Neural progenitor cell (in vitro differentiated cells): ENCODE measurements around the gene IQCH. TPM values are rescaled to one million over a fixed set of nuclear protein-coding genes. Genes with fewer than 3 reads are reported as not detected.

Experiments
- DNase-seq: peaks from one replicate; pipeline ENCODE4 v3.0.0-alpha.2; 2016; ENCODE audit warnings: low spot score
- H2AFZ ChIP-seq: fragments of 200-600 bp; sonication (generic); replicated peaks from 2 replicates; pipeline ENCODE4 v1.6.1; 2016; ENCODE audit warnings: antibody characterized with exemption
- H3F3A ChIP-seq: fragments of 200-600 bp; sonication (generic); 2 replicates; pipeline ENCODE4 v1.6.1; 2016; ENCODE audit warnings: antibody characterized with exemption, low read depth
- H3K27ac ChIP-seq: fragments of 200-600 bp; sonication (generic); 2 replicates; pipeline ENCODE4 v1.5.1; 2016; ENCODE audit warnings: mild to moderate bottlenecking
- H3K27me3 ChIP-seq: fragments of 200-600 bp; sonication (generic); 2 replicates; pipeline ENCODE4 v1.6.1; 2016; ENCODE audit warnings: mild to moderate bottlenecking, moderate library complexity
- H3K36me3 ChIP-seq: fragments of 200-600 bp; sonication (generic); 2 replicates; pipeline ENCODE4 v1.5.1; 2016
- H3K4me1 ChIP-seq: fragments of 200-600 bp; sonication (generic); 2 replicates; pipeline ENCODE4 v1.6.1; 2016; ENCODE audit warnings: mixed run types
- H3K4me2 ChIP-seq: fragments of 200-600 bp; sonication (generic); 2 replicates; pipeline ENCODE4 v1.6.1; 2016
- H3K4me3 ChIP-seq: fragments of 200-600 bp; sonication (generic); 2 replicates; pipeline ENCODE4 v1.5.1; 2016
- H3K79me2 ChIP-seq: fragments of 200-600 bp; sonication (generic); 2 replicates; pipeline ENCODE4 v1.6.1; 2016; ENCODE audit warnings: low read depth
- H3K9ac ChIP-seq: fragments of 200-600 bp; sonication (generic); 2 replicates; pipeline ENCODE4 v1.6.1; 2016
- H3K9me3 ChIP-seq: fragments of 200-600 bp; sonication (generic); 2 replicates; pipeline ENCODE4 v1.5.1; 2016; ENCODE audit warnings: low read depth
- H4K20me1 ChIP-seq: fragments of 200-600 bp; sonication (generic); 2 replicates; pipeline ENCODE4 v1.6.1; 2016; ENCODE audit warnings: low read depth
- H3K27ac Mint-ChIP-seq: 3 replicates; pipeline ENCODE4 v1.8.0; 2021; ENCODE audit warnings: mixed read lengths
- H3K27me3 Mint-ChIP-seq: 2 replicates; pipeline ENCODE4 v1.8.0; 2022; ENCODE audit warnings: low read depth, mild to moderate bottlenecking, inconsistent platforms, moderate library complexity, mixed read lengths; ENCODE audit not compliant: insufficient read depth
- H3K36me3 Mint-ChIP-seq: 3 replicates; pipeline ENCODE4 v1.8.0; 2021; ENCODE audit warnings: mixed read lengths
- H3K4me1 Mint-ChIP-seq: 3 replicates; pipeline ENCODE4 v1.8.0; 2021; ENCODE audit warnings: mixed read lengths
- H3K4me3 Mint-ChIP-seq: 3 replicates; pipeline ENCODE4 v1.8.0; 2021; ENCODE audit warnings: mild to moderate bottlenecking, moderate library complexity, mixed read lengths
- H3K9me3 Mint-ChIP-seq: 3 replicates; pipeline ENCODE4 v1.8.0; 2020; ENCODE audit warnings: mixed read lengths
- CTCF ChIP-seq: fragments of 200-600 bp; sonication (generic); IDR thresholded peaks from 2 replicates; pipeline ENCODE4 v1.5.1; 2017; ENCODE audit warnings: antibody characterized with exemption, mild to moderate bottlenecking
- EZH2 ChIP-seq: fragments of 200-600 bp; sonication (generic); IDR thresholded peaks from 2 replicates; pipeline ENCODE4 v1.6.1; 2017; ENCODE audit warnings: antibody characterized with exemption, mild to moderate bottlenecking, moderate library complexity
- EZH2phosphoT487 ChIP-seq: fragments of 200-600 bp; sonication (generic); IDR thresholded peaks from 2 replicates; pipeline ENCODE4 v1.6.1; 2017; ENCODE audit warnings: antibody characterized with exemption
- total RNA-seq: library from RNA; depleted of rRNA; stranded (reverse); fragments of >200 nt; gene quantifications from 2 replicates; pipeline ENCODE4 v1.2.3, GENCODE V29; 2015; ENCODE audit warnings: low replicate concordance

The IQCH gene
- total RNA-seq, 1 donor from 2014 or later: 21.0 TPM

GRCh38 chr15:67531379-67531914, 276.9 kb downstream of the IQCH start:
- H3K9ac ChIP-seq: no peak overlapping the region
- Mint-ChIP-seq H3K9me3 (no peaks in the 10 kb centered on the region), H3K27me3 (no peaks in the 10 kb centered on the region), H3K27ac (no peak overlapping the region), H3K36me3 (peaks cover 2% of the 10 kb centered on the region), H3K4me1 (peaks cover 9% of the 10 kb centered on the region), H3K4me3 (no peak overlapping the region)
- peaks cover 16% of the 10 kb centered on the region for H3F3A ChIP-seq
- H3K9me3 ChIP-seq: no peaks in the 10 kb centered on the region
- H3K27me3 ChIP-seq: no peaks in the 10 kb centered on the region
- no peak for TF ChIP-seq EZH2phosphoT487
- no peak for TF ChIP-seq EZH2
- no peak for TF ChIP-seq CTCF
- H3K36me3 ChIP-seq: no peaks in the 10 kb centered on the region
- no peaks in the 10 kb centered on the region for H4K20me1 ChIP-seq
- peaks cover 17% of the 10 kb centered on the region for H3K4me1 ChIP-seq
- DNase-seq: no peak
- H3K79me2 ChIP-seq: no peaks in the 10 kb centered on the region
- no peak overlapping the region for H2AFZ ChIP-seq
- no peak overlapping the region for H3K27ac ChIP-seq
- H3K4me3 ChIP-seq: no peak overlapping the region
- no peak overlapping the region for H3K4me2 ChIP-seq

- H3K4me1 Mint-ChIP-seq: peaks cover 9% of the 10 kb centered on the region
- TF ChIP-seq EZH2phosphoT487 (no peak), EZH2 (no peak), CTCF (no peak)
- no peaks in the 10 kb centered on the region for H3K36me3 ChIP-seq
- H3K4me3 ChIP-seq: no peak overlapping the region
- no peak overlapping the region for H2AFZ ChIP-seq
- H3K9ac ChIP-seq: no peak overlapping the region
- peak overlapping the region; percentile 49 for H3K4me2 ChIP-seq
- H3K4me3 Mint-ChIP-seq: no peak overlapping the region
- H3K79me2 ChIP-seq: no peaks in the 10 kb centered on the region
- peaks cover 16% of the 10 kb centered on the region for H3F3A ChIP-seq
- no peaks in the 10 kb centered on the region for H4K20me1 ChIP-seq
- H3K4me1 ChIP-seq: peaks cover 17% of the 10 kb centered on the region
- no peak overlapping the region for H3K27ac Mint-ChIP-seq
- no peak overlapping the region for H3K27ac ChIP-seq
- peaks cover 3% of the 10 kb centered on the region for H3K27me3 Mint-ChIP-seq
- H3K36me3 Mint-ChIP-seq: no peaks in the 10 kb centered on the region
- H3K9me3 ChIP-seq: no peaks in the 10 kb centered on the region
- H3K9me3 Mint-ChIP-seq: no peaks in the 10 kb centered on the region
- no peaks in the 10 kb centered on the region for H3K27me3 ChIP-seq
- DNase-seq: no peak
Observed at GRCh38 chr15:67533873-67534272, 279.3 kb downstream of the IQCH start.

GRCh38 chr15:67534360-67534759, 279.8 kb downstream of the IQCH start:
- no peaks in the 10 kb centered on the region for H3K36me3 ChIP-seq
- DNase-seq: no peak
- peaks cover 16% of the 10 kb centered on the region for H3F3A ChIP-seq
- no peaks in the 10 kb centered on the region for H3K79me2 ChIP-seq
- TF ChIP-seq EZH2 (no peak), CTCF (no peak), EZH2phosphoT487 (no peak)
- H3K27me3 ChIP-seq: no peaks in the 10 kb centered on the region
- Mint-ChIP-seq H3K4me3 (no peak overlapping the region), H3K9me3 (no peaks in the 10 kb centered on the region), H3K36me3 (no peaks in the 10 kb centered on the region), H3K27ac (no peak overlapping the region), H3K27me3 (peaks cover 3% of the 10 kb centered on the region), H3K4me1 (peaks cover 9% of the 10 kb centered on the region)
- H3K4me2 ChIP-seq: peak overlapping the region; percentile 49
- no peak overlapping the region for H3K9ac ChIP-seq
- no peak overlapping the region for H3K27ac ChIP-seq
- no peaks in the 10 kb centered on the region for H4K20me1 ChIP-seq
- no peaks in the 10 kb centered on the region for H3K9me3 ChIP-seq
- H3K4me1 ChIP-seq: peaks cover 17% of the 10 kb centered on the region
- H2AFZ ChIP-seq: no peak overlapping the region
- no peak overlapping the region for H3K4me3 ChIP-seq
